HT-29 (cell line): ENCODE results near the gene ELF4. TPM values are rescaled to one million over a fixed set of nuclear protein-coding genes. Genes with fewer than 3 reads are reported as not detected.
A peak's percentile ranks its signal among the peaks of the same experiment; 100 is the strongest.

Experiments
- DNase-seq: peaks from one replicate; pipeline ENCODE4 v3.0.0-alpha.2; 2015; ENCODE audit warnings: low spot score
- total RNA-seq: library from RNA; depleted of rRNA; stranded (reverse); fragments of >200 nt; shearing (Covaris generic); gene quantifications from 2 replicates; pipeline ENCODE4 v1.2.3, GENCODE V29; 2014

The ELF4 gene
- total RNA-seq, 1 experiment from 2014 or later: 42.4 TPM

DNA sequence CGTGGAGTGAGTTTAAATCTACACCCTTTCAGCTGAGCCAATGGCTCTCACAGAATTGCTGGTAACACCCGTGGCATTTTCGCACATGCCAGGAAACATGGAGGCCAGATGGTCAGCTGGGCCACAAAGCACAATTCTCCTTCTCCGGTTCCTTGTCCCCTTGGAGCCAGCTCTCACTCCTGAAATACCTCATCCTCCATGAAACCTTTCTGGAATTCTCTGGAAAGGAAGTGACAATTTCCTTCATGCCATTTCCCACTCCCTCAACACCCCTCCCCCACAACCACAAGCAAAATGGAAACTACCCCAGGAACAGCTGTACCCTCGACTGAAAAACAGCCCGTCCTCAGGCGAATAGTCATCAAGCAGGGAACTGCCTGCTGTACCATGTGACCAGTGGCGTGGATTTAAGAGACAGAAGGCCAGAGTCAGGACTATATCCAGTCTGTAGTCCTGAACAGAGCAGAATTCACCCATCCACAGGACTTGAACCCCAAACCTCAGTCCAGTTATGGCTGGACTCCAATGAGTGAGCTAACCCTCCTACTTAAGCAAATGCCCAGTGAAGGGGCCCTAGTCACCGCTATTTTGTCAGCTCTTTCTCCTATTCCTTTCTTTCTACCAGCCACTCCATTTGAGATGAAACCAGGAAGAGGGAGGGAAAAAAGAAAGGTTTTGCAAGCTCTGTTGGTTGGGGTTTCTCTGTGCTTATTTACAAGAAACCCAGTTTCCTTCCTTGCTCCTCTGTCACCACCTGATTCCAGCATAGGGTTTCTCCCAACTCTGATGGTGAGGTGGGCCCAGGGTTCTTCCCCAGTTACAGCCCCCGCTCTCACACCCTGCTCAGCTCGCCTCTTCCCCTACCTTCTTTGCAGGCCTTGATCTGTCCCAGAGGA is 24.5 kb downstream of the ELF4 start:
- DNase-seq: no peak

DNA sequence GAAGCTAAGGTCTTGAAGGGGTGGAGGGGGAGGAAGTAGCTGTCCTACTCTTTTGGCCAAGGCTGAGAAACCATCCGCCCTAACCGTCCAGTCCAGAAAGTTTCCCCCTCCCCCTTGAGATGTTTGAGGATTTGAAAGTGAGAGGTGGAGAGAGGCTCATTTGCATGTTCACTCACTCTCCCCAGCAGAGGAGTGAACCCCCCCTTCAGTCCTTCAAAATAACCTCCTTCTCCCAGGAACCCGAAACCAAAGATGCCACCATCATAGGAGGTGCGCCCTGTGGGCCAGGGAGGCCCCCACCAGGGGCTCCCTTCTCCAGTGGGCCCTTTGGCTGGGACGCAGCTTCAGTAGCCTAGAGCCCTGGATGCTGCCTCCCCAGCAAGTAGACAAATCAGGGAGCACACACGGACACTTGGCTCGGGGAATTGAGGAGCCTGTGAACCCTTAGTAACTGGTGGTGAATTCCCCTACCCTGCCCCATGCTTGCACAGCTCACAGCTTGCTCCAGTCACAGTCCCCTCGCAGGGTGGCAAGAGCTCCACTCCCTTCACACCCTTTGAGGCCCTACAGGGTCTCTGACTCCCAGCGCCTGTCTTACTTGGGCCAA is 25.6 kb downstream of the ELF4 start:
- DNase-seq: no peak

DNA sequence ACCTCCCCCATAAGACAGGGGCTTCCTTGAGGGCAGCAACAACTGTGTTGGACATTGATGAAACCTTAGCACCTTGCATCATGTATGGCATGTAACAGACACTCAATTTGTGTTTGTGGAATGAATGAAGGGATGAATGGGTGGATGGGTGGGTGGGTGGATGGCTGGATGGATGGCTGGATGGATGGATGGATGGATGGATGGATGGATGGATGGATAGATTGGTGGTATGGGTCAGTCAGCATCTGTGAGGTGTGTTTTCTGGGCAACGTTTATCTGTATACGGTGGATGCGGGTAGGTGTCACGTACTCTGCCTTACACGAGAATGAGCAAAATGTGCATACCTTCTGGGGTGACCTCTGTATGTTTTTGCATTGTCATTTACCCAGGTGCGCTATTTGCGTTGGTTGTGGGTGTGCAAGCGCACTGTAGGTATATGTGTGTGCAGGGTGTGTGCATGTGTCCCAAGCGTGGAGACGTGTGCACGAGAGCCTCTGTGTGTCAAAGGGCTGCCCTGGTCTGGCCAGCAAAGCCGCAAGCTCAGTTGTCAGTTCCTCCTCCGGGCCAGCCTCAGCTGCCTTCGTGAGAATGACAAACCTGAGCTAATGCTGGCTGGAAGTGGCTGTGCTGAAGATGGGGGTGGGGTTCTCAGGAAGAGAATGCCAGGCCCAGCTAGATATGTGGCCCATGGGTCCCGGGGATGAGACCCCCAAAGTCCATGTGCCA is 26.5 kb downstream of the ELF4 start:
- DNase-seq: no peak

DNA sequence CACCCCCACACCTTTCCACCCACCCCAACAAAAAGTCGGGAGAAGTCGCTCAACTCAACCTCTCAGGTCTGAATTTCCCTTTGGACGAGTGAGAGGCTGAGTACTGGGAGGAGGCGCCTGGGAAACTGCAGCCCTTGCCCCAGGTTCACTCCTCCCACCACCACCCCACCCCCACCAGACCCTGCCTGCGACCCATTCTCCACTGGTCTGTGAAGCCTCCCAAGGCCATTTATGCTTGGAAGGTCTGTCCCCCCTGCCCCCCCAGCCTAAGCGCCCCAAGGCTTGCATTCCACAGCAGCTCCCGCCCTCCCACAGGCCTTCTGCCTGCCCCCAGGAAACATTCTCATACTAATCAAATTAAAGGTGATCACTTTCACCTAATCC is 27.2 kb downstream of the ELF4 start:
- no peak for DNase-seq

DNA sequence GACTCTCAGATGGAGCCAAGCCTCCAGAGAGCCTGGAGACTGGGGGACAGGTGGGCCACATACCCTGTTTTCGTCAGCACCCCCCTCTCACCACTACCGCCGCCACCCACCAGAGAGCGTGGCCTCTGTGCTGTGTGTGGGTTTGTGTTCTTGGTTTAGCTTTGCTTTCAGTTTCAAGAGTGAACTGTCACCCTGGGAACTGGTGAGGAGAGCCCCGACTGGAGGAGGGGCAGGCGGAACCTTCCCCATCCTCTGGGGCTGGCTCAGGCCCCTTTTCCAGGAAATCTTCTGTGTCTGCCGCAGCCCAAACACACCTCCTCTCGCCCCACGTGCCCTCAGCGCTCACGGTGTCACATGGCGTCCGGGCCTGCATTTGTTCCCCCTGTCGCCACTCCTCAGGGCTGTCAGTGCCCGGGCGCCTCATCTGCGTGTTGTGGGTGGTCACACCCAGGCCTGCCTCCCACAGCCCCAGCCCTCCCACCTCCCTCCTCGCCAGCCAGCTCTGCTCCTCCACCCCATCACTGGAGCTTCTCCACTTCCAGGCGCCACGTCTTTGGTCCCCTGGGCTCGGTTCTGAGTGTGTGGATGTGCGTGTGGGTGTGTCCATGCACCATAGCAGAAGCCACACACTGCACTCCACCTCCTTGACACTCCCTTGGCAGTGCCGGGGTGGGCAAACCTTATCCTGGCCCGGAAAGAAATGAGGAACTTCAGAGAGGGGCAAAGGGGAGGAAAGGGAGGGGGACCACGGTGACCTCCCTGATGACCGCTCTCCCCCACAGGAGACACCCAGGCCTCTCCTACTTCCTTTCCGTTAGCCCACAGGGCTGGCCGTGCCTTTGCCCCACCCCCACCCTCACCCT is 27.8 kb downstream of the ELF4 start:
- no peak for DNase-seq

DNA sequence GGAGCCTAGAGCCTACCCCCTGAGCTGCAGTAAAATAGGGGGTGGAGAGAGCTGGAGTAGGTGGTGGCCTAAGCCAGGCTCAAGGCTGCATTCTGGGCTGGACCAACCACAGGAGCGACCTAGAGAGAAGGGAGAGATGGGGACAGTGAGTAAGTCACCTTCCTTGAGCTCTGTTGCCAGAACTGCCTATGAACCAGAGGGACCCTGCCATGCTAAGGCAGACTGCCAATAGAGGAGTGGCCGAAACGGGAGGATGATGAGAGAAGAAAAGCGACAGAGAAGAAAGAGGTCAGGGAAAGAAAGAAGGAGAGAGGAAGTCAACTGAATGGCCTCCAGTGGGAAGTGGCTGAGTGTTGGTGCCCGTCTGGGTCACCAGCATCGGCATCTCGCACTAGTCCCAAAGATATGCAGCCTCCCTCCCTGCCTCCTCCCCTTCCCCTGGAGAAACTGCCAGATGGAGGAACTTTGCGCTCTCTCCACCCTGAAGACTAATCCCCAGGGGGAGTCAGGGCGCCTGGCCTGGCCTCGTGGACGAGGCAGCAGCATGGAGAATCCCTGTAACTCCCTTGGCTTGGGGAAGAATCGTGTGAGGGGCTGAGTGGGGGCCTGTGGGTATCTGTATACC is 28.8 kb downstream of the ELF4 start:
- no peak for DNase-seq

DNA sequence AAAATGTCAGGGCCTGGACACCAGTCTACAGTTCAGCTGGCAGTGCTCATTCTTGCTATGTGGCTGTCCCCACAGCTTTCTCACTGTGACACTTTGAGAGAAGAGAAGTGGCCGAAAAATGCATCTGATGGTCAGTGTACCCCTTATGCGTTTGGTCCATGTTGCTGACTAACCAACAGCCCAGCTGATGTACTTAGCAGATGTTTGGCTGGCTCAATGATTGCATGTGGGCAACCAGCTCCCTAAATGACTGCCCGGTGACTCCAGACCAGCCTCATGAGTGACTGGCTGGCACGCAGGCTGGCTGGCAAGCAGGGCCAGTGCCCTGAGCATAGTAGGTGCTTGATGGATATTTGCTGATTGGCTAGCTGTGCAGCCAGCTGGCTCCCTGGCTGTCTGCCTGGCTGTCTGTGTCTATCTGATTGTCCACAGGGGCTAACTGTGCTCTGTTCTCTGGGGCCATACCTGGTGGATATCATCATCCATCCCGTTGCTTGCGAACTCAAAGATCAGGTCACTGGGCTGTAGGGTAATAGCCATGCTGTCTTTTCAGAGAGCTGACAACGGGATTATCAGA is 29.4 kb downstream of the ELF4 start:
- no peak for DNase-seq

DNA sequence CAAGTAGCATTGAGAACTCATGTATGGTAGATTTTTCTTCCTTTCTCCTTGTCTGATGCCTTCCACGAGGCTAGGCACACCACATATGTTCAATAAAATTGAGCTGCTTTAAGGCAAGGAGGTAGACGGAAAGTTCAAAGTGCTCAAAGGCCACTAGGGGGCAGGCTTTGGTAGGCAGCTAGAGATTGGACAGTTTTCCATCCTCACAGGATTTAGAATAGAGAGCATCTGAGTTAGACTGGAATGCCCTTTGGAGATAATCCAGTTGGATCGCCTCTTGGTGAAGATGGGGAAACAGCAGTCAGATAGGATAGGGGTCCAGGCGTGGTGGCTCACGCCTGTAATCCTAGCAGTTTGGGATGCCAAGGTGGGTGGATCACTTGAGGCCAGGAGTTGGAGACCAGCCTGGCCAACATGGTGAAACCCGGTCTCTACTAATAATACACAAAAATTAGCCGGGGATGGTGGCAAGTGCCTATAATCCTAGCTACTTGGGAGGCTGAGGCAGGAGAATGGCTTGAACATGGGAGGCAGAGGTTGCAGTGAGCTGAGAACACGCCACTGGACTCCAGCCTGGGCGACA is 30.4 kb downstream of the ELF4 start:
- DNase-seq: peak; percentile 86

DNA sequence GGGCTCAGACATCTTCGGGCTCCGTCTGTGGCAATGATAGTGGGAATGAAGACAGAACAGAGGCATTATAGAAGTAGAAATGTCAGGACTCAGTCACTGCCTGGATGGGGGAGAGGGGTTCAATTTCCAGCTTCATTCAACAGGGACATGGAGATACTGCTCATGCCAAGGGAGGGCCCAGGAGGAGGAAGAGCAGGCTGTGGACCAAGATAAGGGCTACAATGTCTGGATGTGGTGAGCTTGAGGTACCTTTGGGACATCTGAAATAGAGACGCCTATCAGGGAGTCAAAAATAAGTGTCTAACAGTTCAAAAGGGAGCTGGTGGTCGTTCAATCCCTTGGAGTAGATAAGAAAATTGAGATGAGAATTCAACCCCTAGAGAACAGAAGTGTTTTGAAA is 34.5 kb downstream of the ELF4 start:
- no peak for DNase-seq

DNA sequence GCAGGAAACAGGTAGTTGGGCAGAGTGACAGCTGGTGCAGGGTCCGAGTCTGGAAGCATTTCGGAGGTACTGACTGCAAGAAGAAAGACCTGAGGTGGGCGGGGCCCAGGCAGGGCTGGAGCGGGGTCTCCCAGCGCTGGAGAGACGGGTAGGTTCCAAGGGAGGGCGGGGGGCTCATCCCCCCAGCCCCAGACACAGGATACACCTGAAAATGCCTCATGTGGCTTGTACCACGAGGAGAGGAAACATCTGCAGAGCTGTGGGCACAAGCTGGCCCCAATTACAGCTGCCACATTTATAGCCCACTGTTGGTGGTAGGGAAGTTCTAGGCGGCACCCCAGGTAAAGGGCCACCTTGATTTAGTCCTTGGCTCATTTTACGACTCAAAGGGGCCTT is 38.0 kb downstream of the ELF4 start:
- no peak for DNase-seq

DNA sequence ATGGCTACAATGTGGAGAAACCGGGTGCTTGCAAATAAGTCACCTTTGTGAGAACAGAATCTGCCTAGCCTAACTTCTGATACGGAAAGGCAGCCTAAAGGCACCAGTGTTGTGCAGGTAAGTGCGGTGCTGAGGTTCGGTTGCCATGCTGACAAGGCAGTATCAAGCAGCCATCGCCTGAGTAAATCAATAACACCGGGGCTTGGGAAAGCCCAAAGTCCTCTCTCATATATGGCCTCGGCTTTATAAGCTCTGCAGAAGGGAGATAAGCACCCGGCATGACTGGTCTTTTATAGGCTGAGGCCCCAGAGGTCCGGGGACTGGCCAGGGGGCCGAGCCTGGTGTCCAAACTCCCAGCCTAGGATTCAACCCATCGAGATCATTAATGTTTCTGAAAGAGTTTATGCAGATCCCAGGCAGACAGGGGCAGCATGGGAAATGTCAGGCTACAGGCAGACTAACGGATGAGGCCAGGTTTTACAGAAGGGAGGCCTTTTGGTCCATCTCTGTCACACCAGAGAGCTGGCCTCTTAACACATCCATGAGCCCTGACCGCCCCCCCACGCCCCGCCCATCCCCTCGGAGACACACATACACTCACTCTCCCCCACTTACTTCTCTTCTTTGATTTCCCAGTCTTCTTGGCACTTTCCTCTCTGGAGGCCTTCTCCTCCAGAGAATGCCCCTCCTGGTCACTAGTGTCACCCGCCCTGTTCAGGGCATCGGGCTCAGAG is 38.5 kb downstream of the ELF4 start:
- DNase-seq: no peak

DNA sequence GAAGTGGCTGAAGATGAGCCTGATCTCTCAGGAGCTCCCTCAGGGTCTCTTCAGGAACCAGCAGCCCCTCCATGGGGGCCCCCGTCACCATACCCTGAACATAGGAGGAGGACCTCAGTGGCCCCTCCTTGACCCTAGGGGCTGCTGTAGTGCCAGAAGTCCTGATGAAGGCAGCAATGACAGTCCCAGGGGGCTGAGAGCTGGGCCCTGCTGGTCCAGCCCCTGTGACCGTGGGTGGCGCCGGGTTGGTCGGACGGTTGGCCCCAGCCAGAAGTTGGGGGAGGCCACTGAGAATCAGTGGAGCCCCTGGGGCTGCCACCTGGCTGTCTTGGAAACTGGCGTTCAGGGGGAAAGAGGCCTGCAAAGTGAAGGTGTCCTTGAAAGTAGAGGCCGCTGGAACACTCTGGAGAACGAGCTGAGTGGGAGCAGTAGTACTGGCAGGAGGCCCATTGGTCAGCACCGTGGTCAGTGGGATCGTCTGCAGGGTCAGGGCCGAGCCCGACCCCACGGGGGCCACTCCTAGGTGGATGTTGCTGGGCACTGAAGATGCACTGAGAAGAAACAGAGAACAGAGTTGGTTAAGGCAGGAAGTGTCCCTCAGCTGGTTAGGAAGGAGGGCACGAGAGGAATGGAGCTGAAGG is 43.2 kb downstream of the ELF4 start:
- DNase-seq: no peak

DNA sequence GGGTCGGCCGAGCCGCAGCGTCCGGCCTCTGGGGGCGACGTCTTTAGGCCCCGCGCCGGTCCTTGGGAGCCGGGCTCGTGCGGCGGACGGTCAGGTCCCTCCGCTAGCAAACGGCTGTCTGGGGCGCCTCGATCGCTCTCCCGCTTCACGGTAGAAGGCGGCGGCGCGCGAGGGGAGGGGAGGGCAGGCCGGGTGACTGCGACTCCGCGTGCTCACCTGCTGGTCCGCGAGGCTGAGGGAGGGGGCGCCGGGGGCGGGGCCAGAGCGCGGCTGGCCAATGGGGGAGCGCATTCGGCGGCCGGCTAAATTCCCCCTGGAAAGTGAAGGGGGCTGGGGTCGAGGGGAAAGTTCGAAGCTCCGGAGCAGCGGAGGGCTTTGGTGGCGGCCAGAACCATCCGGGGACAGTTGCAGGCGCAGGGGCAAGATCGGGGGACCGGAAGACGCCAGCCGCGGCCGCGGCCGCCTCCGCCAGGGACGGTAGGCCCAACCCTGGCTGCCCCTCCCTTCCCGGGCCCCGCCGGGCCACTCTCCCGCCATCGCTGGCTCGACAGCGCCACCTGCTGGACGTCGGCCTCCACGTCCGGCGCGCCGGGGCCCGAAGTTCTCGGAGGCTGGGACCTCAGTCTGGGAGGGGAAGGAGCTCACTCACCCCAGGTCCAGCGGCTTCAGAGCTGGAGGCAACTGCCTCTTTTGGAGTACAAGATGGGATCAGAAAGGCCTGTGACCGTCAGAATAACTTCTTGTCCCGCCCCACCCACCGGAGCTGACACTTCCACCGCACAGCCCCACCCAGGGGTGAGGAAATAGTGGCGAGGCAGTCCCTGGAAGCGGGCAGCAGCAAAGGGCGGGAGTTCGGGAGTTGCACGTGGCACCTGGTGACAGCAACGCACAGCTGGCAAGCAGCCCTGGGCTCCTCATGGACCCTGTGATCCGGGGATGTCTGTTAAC is 49.9 kb downstream of the ELF4 start:
- DNase-seq: peak; percentile 86

DNA sequence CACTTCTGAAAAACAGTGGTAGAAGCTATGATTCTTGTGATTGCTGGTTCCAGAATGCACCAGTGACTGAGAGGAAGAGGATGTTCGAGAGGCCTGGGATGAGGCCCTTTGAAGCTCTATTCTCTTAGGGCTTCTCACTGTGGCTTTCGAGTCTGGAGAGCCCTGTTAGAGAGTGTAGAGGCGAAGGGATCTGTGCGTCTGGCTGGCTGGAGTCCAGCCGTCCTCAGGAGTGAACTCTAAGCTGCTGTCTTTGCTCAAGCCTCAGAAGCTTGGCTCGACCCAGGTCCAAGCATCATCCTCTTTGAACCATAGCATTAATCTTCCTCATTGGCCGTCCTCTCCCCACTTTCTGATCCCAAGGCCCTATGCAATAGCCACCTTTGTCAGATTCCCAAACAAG is 51.6 kb downstream of the ELF4 start:
- no peak for DNase-seq

DNA sequence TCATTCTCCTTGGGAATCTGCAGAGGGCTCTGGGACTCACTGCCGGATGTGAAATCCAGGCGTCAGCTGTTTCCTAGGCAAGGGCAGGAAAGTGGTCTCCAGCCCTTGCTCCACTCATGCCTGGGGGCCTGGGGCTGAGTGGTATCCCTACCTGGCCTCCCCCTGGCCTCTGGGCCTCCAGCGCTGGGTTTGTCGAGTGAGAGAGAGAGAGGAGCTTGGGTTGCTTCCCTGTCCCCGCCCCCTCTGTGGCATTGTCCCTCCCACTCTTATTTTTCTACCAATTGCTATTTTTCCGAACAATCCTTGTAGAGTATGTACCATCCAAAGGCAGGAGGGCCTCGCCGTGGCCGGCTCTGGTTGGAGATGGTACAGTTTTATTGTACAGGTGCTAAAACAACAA is 53.1 kb downstream of the ELF4 start:
- DNase-seq: no peak

DNA sequence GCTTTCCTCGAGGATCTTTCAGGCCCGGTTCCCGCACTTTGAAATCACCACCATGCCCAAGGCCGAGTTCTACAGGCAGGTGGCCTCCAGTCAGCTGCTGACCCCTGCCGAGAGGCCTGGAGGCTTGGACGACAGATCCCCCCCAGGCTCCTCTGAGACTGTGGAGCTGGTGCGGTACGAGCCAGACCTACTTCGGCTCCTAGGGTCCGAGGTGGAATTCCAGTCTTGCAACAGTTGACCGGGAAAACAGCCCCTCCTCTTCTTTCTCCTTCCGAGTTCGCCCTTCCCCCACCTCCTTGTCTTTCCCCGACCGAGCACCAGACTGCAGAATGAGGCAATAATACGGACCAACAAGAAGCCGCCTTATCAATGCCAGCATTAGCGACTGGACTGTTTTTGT is 54.4 kb downstream of the ELF4 start:
- no peak for DNase-seq

DNA sequence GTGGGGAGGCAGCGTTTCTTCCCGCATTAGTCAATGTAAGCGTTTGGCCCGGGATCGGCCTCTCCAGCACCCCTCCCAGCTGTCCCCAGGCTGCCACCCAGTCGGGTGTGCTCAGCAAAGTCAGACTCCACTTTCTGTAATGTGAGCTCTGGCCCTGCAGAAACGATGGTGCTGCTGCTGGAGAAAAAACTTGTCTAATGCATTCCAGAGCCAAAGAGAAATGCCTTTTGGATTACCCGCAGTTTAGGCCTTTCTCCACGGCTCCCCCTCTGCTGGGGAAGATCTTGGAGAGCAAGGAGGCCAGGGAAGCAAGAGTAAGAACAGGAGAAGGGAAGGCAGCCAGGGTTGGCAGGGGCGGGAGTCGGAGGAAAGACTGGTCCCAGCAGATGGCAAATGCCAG is 55.2 kb downstream of the ELF4 start:
- no peak for DNase-seq

DNA sequence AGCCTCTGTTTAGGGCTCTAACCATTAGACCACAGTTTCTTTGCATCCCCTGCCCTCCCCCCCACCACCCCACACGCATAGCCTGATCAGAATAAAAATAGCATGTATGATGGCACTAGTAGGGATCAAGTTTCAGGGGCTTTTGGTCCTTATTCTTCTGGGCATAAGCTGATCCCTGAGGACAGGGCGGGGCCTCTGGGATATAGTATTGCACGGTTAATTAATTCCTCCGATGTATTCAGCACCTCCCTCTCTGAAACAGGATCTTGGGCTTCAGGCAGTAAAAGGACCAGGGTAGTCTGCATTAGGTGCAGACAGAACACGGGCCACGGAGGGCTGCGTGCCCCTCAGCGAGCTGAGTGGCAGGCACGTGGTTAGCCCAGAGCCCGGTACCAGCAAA is 57.1 kb downstream of the ELF4 start:
- no peak for DNase-seq
